GM12872 (cell line): ENCODE measurements around the gene FOXA3.

Experiments
- CTCF ChIP-seq: IDR thresholded peaks from 3 replicates; pipeline ENCODE4 v1.5.1; 2011; ENCODE audit warnings: low read depth, mild to moderate bottlenecking, low read length, moderate library complexity; ENCODE audit not compliant: insufficient read depth

The FOXA3 gene

GRCh38 chr19:45895519-45895972 lies 31.4 kb downstream of the FOXA3 start:
- no peak for TF ChIP-seq CTCF

- no peak for TF ChIP-seq CTCF
These were observed 33.2 kb downstream of the FOXA3 start for GRCh38 chr19:45897261-45897812.

DNA sequence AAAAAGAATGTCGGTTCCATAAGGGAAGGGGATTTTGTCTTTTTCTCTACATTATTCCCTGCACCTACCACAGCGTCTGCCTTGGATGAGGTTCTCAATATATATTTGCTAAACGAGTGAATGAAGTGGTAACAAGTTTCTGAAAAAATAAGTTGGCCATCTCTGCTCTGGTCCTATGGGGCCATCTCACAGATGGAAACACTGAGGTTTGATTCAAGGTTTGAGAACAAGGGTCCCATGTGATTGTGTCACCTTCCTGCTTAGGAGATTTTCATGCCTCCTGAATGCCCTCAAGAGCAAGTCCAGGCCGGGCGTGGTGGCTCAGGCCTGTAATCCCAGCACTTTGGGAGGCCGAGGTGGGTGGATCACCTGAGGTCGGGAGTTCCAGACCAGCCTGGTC lies 35.1 kb downstream of the FOXA3 start:
- TF ChIP-seq CTCF = no peak

DNA sequence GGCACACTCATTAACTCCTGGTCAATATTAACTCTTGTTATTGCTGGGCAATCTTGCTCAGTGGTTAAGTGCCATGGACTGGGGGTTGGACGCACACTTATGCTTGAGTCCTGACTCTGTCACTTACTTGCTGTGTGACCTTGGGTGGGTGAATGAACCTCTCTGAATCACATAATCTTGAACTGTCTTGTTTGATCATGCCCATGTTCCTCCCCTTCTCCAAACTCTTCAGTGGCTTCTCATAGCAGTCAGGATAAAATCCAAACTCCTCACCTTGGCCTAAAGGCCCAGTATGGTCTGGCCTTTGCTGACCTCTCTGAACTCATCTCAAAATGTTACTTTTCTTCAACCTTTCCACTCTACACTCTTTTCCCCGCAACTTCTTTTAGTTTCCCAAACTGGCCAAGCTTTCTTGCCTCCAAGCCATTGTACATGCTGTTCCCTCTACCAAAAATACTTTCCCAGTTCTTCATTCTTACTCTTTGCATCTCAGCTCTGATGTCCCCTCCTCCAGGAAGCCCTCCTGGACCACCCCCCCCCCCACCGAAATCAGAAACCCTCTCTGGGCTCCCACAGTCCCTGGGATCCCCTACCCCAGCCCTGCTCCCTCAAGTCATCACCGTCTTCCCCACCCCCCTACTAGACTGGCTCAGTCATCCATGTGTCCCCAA lies 35.9 kb downstream of the FOXA3 start:
- TF ChIP-seq CTCF = no peak

DNA sequence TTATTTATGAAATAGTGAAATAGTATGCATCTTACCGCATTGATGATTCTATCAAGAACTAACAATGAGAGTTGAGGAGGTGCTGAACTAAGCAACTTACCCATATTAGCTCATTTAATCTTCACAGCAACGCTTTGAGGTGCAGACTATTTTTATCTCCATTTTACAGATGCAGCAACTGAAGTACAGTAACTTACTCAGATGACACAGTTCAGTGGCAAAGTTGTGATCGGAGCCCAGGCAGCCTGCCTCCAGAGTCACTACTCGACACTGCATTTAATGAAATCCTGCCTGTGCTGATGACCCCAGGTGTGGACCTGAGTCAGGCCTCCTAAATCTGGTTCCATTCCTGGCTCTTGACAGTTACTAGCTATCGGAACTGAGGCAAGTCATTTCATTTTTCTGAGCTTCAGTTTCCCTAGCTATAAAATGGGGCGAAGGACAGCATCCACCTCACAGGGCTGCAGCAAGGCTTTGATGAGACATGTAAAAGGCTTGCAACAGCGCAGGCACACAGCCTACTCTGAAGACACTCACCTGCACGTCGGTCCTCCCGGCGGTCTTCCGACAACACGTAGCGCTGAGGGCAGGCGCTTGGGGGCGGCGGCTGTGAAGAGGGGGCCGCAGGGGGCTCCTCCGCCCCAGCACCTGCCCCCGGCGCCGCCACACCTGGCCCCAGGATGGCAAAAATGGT lies 36.8 kb downstream of the FOXA3 start:
- no peak for TF ChIP-seq CTCF

- TF ChIP-seq CTCF = no peak
These were observed 37.3 kb downstream of the FOXA3 start for GRCh38 chr19:45901432-45901911.

DNA sequence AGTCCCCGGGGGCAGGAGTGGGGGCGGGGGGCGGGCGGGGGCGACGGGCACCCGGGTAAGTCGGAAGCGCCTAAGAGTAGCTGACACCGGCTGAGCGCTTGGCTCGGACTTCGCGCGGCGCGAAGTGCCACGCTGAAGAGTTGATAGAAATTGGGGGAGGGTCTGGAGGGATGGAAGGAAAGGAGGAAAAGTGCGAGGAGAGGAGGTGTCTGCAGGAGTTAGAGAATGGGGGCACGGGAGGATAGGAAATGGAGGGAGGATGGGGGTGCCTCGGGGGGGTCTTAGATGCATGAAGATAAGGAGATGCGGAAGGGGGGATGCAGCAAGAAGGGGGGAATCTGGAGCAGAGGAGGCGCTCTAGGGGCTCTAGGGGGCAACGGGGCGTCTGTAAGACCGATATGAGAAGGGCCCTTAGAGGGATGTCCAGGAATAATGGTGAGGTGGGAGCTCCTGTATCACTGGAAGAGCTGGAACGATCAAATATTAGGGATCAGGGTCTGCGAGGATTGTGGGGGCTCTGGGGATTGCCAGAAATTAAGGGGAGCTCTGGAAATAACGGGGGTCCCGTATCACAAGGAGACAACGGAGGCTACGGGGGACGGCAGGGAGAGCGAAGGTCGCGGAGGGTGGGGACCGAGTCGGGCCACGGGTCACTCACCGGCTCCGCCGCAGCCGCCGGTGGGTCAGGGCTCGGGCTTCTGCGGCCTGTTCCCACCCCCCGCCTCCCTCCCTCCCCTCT lies 38.0 kb downstream of the FOXA3 start, which contains the start of gene MYPOP:
Gene MYPOP (minus strand): TSS at position 702 of the 739 bp plus-strand sequence. CDS start 840 bp downstream, outside the sequence.
- TF ChIP-seq CTCF = no peak
